ENCODE data around the gene NCOR2. TPM values are rescaled to one million over a fixed set of nuclear protein-coding genes. Genes with fewer than 3 reads are reported as not detected.

The NCOR2 gene
- total and polyA plus RNA-seq, 9 donors: 18.2 to 376 (median 265) TPM

DNA sequence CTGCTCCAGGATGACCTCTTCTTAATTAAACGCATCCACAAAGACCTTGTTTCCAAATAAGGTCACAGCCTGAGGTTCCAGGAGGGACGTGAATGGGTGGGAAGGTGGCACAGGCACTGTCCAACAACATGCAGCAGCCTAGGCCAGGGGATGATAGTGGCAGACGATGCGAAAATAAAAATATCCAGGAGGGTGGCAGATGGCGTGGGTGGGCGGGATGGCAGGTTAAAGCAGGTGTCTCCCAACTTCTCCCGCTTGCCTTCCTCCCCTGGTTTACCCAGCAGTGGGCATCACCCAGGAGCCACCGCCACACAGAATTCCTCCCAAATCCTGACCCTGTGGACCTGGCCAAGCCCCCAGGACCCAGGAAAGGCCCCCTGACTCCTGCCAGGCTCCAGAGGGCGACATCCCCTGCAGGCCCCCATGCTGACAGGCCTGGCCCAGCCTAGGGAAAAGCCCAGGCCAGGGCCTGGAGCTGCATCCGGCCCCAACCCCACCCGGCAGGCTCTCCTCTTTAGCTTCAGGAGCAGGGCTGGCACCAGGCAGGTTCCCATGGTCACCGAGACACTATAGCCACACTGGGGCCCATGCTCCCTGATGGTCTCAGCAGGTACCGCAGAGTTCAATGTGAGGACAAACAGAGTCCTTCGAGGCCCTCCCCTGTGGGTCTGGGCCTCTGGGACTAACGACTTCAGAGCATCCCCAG, 9.7 kb downstream of the NCOR2 start:
- H3K27ac ChIP-seq: peak overlapping the region in 1 of 2 donors; percentile 16
- TF ChIP-seq POLR2A (IDR thresholded peaks at IDR 0.05): no peak
- TF ChIP-seq, protein P1, sequence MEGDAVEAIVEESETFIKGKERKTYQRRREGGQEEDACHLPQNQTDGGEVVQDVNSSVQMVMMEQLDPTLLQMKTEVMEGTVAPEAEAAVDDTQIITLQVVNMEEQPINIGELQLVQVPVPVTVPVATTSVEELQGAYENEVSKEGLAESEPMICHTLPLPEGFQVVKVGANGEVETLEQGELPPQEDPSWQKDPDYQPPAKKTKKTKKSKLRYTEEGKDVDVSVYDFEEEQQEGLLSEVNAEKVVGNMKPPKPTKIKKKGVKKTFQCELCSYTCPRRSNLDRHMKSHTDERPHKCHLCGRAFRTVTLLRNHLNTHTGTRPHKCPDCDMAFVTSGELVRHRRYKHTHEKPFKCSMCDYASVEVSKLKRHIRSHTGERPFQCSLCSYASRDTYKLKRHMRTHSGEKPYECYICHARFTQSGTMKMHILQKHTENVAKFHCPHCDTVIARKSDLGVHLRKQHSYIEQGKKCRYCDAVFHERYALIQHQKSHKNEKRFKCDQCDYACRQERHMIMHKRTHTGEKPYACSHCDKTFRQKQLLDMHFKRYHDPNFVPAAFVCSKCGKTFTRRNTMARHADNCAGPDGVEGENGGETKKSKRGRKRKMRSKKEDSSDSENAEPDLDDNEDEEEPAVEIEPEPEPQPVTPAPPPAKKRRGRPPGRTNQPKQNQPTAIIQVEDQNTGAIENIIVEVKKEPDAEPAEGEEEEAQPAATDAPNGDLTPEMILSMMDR (IDR thresholded peaks at IDR 0.05): no peak
- no peak for TF ChIP-seq EP300 (IDR thresholded peaks at IDR 0.05)

DNA sequence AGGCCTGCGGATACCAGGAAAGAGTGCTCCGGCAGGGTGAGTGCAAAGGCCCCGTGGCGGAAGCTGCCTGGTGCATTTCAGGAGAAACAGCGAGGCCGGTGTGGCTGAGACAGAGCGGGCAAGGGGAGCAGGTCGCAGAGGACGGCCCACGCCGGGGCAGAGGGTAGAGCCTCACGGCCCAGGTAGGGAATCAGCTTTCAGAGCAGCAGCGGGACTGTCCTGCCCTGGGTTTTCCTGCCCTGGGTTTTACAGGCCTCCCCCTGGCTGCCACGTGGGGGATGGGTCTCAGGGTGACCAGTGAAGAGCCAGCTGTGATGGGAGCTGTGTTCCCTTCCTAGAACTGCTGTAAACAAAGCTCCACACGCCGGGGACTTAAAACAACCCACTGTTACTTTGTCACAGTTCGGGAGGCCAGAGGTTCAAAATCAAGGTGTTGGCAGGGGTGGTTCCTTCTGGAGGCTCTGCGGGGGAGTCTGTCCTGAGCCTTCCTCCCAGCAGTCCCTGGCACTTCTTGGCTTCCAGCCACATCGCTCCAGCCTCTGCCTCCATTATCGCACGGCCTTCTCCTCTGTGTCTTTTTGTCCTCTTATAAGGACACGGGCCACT, 10.4 kb downstream of the NCOR2 start:
- H3K9me3 ChIP-seq: no peaks in the 10 kb centered on the region
- no peak overlapping the region for H3K4me3 ChIP-seq
- DNase-seq: peak in 3 of 5 donors; percentile 38 to 59 (median 57)
- peaks cover 41% of the 10 kb centered on the region for H3K4me1 ChIP-seq (ENCODE audit: insufficient read depth)
- no peak for TF ChIP-seq EP300 (IDR thresholded peaks at IDR 0.05)
- TF ChIP-seq, protein P1 (IDR thresholded peaks at IDR 0.05): no peak
- TF ChIP-seq POLR2A (IDR thresholded peaks at IDR 0.05): no peak
- intact Hi-C loops (cut with DNase I): no loop called here
- WGBS, 3 donors: 60 to 70% (median 65%) methylated on average over 22 of the region's 22 CpGs
- H3K36me3 ChIP-seq: no peaks in the 10 kb centered on the region
- no peaks in the 10 kb centered on the region for H3K27me3 ChIP-seq
- H3K27ac ChIP-seq: peak overlapping the region in 1 of 2 donors; percentile 16

More for the DNA sequence above, 9.7 kb downstream of the NCOR2 start:
- 68 to 73% (median 69%) methylated on average over 14 to 15 of the region's 15 CpGs for WGBS, 3 donors
- Histone ChIP-seq H3K36me3 (no peaks in the 10 kb centered on the region), H3K4me1 (ENCODE audit: insufficient read depth) (peaks cover 42% of the 10 kb centered on the region), H3K9me3 (no peaks in the 10 kb centered on the region), H3K4me3 (no peak overlapping the region), H3K27me3 (no peaks in the 10 kb centered on the region)
- intact Hi-C loops (cut with DNase I): no loop called here
- peak in 1 of 5 donors; percentile 37 for DNase-seq

GRCh38 chr12:124556074-124556466, 11.3 kb downstream of the NCOR2 start:
- no peaks in the 10 kb centered on the region for H3K9me3 ChIP-seq
- no peaks in the 10 kb centered on the region for H3K36me3 ChIP-seq
- DNase-seq: peak in 1 of 5 donors; percentile 35
- TF ChIP-seq, protein P1 (IDR thresholded peaks at IDR 0.05): no peak
- TF ChIP-seq POLR2A (IDR thresholded peaks at IDR 0.05) (no peak), EP300 (IDR thresholded peaks at IDR 0.05) (no peak)
- 78 to 86% (median 85%) methylated on average over 9 of the region's 9 CpGs for WGBS, 3 donors
- no peaks in the 10 kb centered on the region for H3K27me3 ChIP-seq
- no peak overlapping the region for H3K4me3 ChIP-seq
- H3K4me1 ChIP-seq (ENCODE audit: insufficient read depth): peaks cover 40% of the 10 kb centered on the region
- H3K27ac ChIP-seq: no peak overlapping the region
- intact Hi-C loops (cut with DNase I): no loop called here

- H3K27me3 ChIP-seq: no peaks in the 10 kb centered on the region
- no peaks in the 10 kb centered on the region for H3K36me3 ChIP-seq
- DNase-seq: peak in 1 of 5 donors; percentile 20
- no peaks in the 10 kb centered on the region for H3K9me3 ChIP-seq
- 58 to 72% (median 70%) methylated on average over 28 of the region's 28 CpGs for WGBS, 3 donors
- peak overlapping the region in 1 of 2 donors; percentile 17 for H3K27ac ChIP-seq
- TF ChIP-seq EP300 (IDR thresholded peaks at IDR 0.05) (no peak), POLR2A (IDR thresholded peaks at IDR 0.05) (no peak)
- TF ChIP-seq, protein P1 (IDR thresholded peaks at IDR 0.05): no peak
- intact Hi-C loops (cut with DNase I): no loop called here
- H3K4me3 ChIP-seq: no peak overlapping the region
- H3K4me1 ChIP-seq (ENCODE audit: insufficient read depth): peaks cover 40% of the 10 kb centered on the region
These were observed 12.0 kb downstream of the NCOR2 start for GRCh38 chr12:124555168-124556073.

All from ovary (tissue), 9 donors.